OCI-LY7 (cell line): ENCODE results near the gene KCTD10. TPM values are rescaled to one million over a fixed set of nuclear protein-coding genes. Genes with fewer than 3 reads are reported as not detected.

Experiments
- BruUV-seq: library from RNA; stranded (reverse); fragments of 400-500 nt; replicated peaks from 2 replicates; lab custom pipeline; 2021; lab: Mats Ljungman, UMichigan
- CTCF ChIA-PET: fragments of 300-600 bp; sonication (Branson Sonifier 250); formaldehyde crosslinking; loops from one replicate; lab custom pipeline; 2022; ENCODE audit warnings: antibody characterized with exemption; ENCODE audit not compliant: unreplicated experiment; lab: Charles Lee
- POLR2A ChIA-PET: fragments of 300-600 bp; sonication (Branson Sonifier 250); formaldehyde crosslinking; loops from one replicate; lab custom pipeline; 2022; ENCODE audit warnings: antibody characterized with exemption; lab: Charles Lee
- DNase-seq: peaks from one replicate; pipeline ENCODE4 v3.0.0-alpha.2; 2015; ENCODE audit warnings: low spot score
- H2AFZ ChIP-seq: fragments of 200-600 bp; sonication (generic), shearing (Covaris generic); 2 replicates; pipeline ENCODE4 v1.6.1; 2014; ENCODE audit warnings: mild to moderate bottlenecking, antibody characterized with exemption, low read length, moderate library complexity
- H3K27ac ChIP-seq: fragments of 200-600 bp; sonication (generic); 2 replicates; pipeline ENCODE4 v1.5.1; 2014; ENCODE audit warnings: mixed run types, low read depth, mild to moderate bottlenecking, moderate library complexity, low read length, inconsistent platforms; ENCODE audit not compliant: poor library complexity, severe bottlenecking
- H3K36me3 ChIP-seq: fragments of 200-600 bp; sonication (generic); 2 replicates; pipeline ENCODE4 v1.6.1; 2014; ENCODE audit warnings: mild to moderate bottlenecking, antibody characterized with exemption, low read length, moderate library complexity, mixed read lengths; ENCODE audit not compliant: insufficient read depth
- H3K4me1 ChIP-seq: fragments of 200-600 bp; sonication (generic); 2 replicates; pipeline ENCODE4 v1.5.1; 2014; ENCODE audit warnings: mild to moderate bottlenecking, low read length; ENCODE audit not compliant: insufficient read depth, poor library complexity, severe bottlenecking
- H3K4me2 ChIP-seq: fragments of 200-600 bp; sonication (generic); 2 replicates; pipeline ENCODE4 v1.6.1; 2014; ENCODE audit warnings: mild to moderate bottlenecking, low read length
- H3K4me3 ChIP-seq: fragments of 200-600 bp; sonication (generic); 2 replicates; pipeline ENCODE4 v1.5.1; 2014; ENCODE audit warnings: mild to moderate bottlenecking, low read depth, low read length; ENCODE audit not compliant: poor library complexity, severe bottlenecking
- H3K79me2 ChIP-seq: fragments of 200-600 bp; sonication (generic); 2 replicates; pipeline ENCODE4 v1.6.1; 2016; ENCODE audit warnings: low read depth, mild to moderate bottlenecking, low read length, moderate library complexity, mixed read lengths; ENCODE audit not compliant: insufficient read depth
- H3K9me2 ChIP-seq: fragments of 200-600 bp; sonication (generic); 2 replicates; pipeline ENCODE4 v1.6.1; 2016; ENCODE audit warnings: mild to moderate bottlenecking, low read length, mixed read lengths; ENCODE audit not compliant: insufficient read depth
- H3K9me3 ChIP-seq: fragments of 200-600 bp; sonication (generic); 2 replicates; pipeline ENCODE4 v1.6.1; 2014; ENCODE audit warnings: mild to moderate bottlenecking, mixed run types, low read length, mixed read lengths
- H4K20me1 ChIP-seq: fragments of 200-600 bp; sonication (generic); 2 replicates; pipeline ENCODE4 v1.6.1; 2014; ENCODE audit warnings: mild to moderate bottlenecking, antibody characterized with exemption, low read length, moderate library complexity, mixed read lengths; ENCODE audit not compliant: insufficient read depth
- CTCF ChIP-seq: fragments of 200-600 bp; sonication (generic); conservative IDR thresholded peaks from 2 replicates; pipeline ENCODE4 v1.5.1; 2014; ENCODE audit warnings: mild to moderate bottlenecking, antibody characterized with exemption, low read length, moderate library complexity, mixed read lengths
- EZH2phosphoT487 ChIP-seq: fragments of 200-600 bp; sonication (generic); IDR thresholded peaks from 2 replicates; pipeline ENCODE4 v1.6.1; 2018; ENCODE audit warnings: low read depth, borderline replicate concordance, mild to moderate bottlenecking, mixed run types, antibody characterized with exemption, low read length, moderate library complexity, mixed read lengths
- intact Hi-C: fragments of 100-400 bp; cut with micrococcal nuclease; formaldehyde crosslinking; loops from one replicate; pipeline ENCODE4 v1.10.0; 2022; ENCODE audit not compliant: unreplicated experiment
- total RNA-seq, 2 experiments: library from RNA; depleted of rRNA in 1 of 2; stranded (reverse); fragments of >200 nt in 1 of 2; shearing (Covaris generic) in 1 of 2; gene quantifications; 2 replicates each; pipeline ENCODE4 v1.2.3, GENCODE V29; 2014 to 2022

KCTD10 gene
- total RNA-seq, 2 experiments from 2014 or later: 28.1 to 45.7 TPM

GRCh38 chr12:109466305-109466704 lies 10.8 kb downstream of the KCTD10 start:
- POLR2A ChIA-PET: no interaction called here

GRCh38 chr12:109464642-109465351 lies 12.3 kb downstream of the KCTD10 start:
- no peak overlapping the region for H2AFZ ChIP-seq
- POLR2A ChIA-PET: interaction anchor here (1.5 kb wide), 1 partner anchor 214 kb away, joined by 4 read pairs; no protein-coding TSS in a partner anchor
- CTCF ChIA-PET: no interaction called here

More at GRCh38 chr12:109466305-109466704, 10.8 kb downstream of the KCTD10 start:
- Histone ChIP-seq H3K4me2 (no peak overlapping the region), H3K4me3 (no peak overlapping the region), H2AFZ (no peak overlapping the region), H3K27ac (no peak overlapping the region), H4K20me1 (no peaks in the 10 kb centered on the region), H3K9me2 (no peaks in the 10 kb centered on the region), H3K79me2 (peaks cover 12% of the 10 kb centered on the region), H3K9me3 (no peaks in the 10 kb centered on the region), H3K4me1 (peaks cover 6% of the 10 kb centered on the region), H3K36me3 (peaks cover 51% of the 10 kb centered on the region)
- CTCF ChIA-PET: no interaction called here
- TF ChIP-seq CTCF (no peak), EZH2phosphoT487 (no peak)
- BruUV-seq: no TSS peak
- intact Hi-C loops: no loop called here
- no peak for DNase-seq

More at GRCh38 chr12:109464642-109465351, 12.3 kb downstream of the KCTD10 start:
- no TSS peak for BruUV-seq
- no peak for TF ChIP-seq CTCF
- Histone ChIP-seq H3K9me3 (no peaks in the 10 kb centered on the region), H3K36me3 (peaks cover 54% of the 10 kb centered on the region), H3K9me2 (no peaks in the 10 kb centered on the region), H3K79me2 (peaks cover 12% of the 10 kb centered on the region; the same call in 1 of the 2 replicates), H3K4me2 (no peak overlapping the region), H4K20me1 (no peaks in the 10 kb centered on the region), H3K27ac (no peak overlapping the region), H3K4me1 (peaks cover 13% of the 10 kb centered on the region), H3K4me3 (no peak overlapping the region)
- intact Hi-C loops: no loop called here
- DNase-seq: no peak
